HFFc6 (cell line): ENCODE results near the gene MMP17. TPM values are rescaled to one million over a fixed set of nuclear protein-coding genes. Genes with fewer than 3 reads are reported as not detected.

Experiments used
- DNase-seq: peaks from one replicate; pipeline ENCODE4 v3.0.0-alpha.2; 2018
- H3K27ac Mint-ChIP-seq: 2 replicates; pipeline ENCODE4 v1.8.0; 2020; ENCODE audit warnings: mild to moderate bottlenecking, mixed read lengths
- H3K27me3 Mint-ChIP-seq: 2 replicates; pipeline ENCODE4 v1.8.0; 2021; ENCODE audit warnings: mild to moderate bottlenecking, moderate library complexity, mixed read lengths; ENCODE audit not compliant: insufficient read depth
- H3K36me3 Mint-ChIP-seq: 2 replicates; pipeline ENCODE4 v1.8.0; 2021; ENCODE audit warnings: low read depth, mixed read lengths
- H3K4me1 Mint-ChIP-seq: 2 replicates; pipeline ENCODE4 v1.8.0; 2020; ENCODE audit warnings: low read depth, mixed read lengths
- H3K4me3 Mint-ChIP-seq: 2 replicates; pipeline ENCODE4 v1.8.0; 2020; ENCODE audit warnings: mild to moderate bottlenecking, moderate library complexity, mixed read lengths
- H3K9me3 Mint-ChIP-seq: 2 replicates; pipeline ENCODE4 v1.8.0; 2020; ENCODE audit warnings: mild to moderate bottlenecking, mixed read lengths
- CTCF ChIP-seq: fragments of 200-600 bp; sonication (generic); IDR thresholded peaks from 2 replicates; pipeline ENCODE4 v1.5.0; 2021; ENCODE audit warnings: antibody characterized with exemption, mild to moderate bottlenecking
- total RNA-seq, 6 experiments: library from RNA; stranded (reverse); fragmentation: NEBNext Ultra II Directional; extraction: Animal tissue kit (Norgen Biotek cat#: 25700); gene quantifications; 2 replicates in 1 of 6; 3 replicates in 5 of 6; pipeline ENCODE4 v1.2.3, GENCODE V29; 2021

Gene MMP17
- total RNA-seq, 6 experiments from 2014 or later: 23.9 to 31.5 (median 26.6) TPM

DNA sequence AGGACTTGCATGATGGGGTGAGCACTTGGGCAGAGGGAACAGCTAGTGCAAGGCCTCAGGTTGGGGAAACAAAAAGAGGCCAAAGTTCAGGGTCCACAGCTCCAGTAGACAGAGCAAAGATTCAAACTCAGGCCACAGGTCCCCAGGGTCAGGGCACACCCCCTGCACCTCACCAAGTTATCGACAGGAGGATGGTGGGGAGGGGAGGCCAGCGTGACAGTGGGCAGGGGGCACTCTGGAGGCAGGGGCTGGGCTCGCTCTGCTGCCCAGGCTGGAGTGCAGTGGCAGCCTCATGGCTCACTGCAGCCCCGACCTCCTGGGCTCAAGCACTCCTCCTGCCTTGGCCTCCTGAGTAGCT lies 33.9 kb downstream of the MMP17 start:
- no peaks in the 10 kb centered on the region for H3K36me3 Mint-ChIP-seq
- peaks cover 33% of the 10 kb centered on the region for H3K4me1 Mint-ChIP-seq
- H3K27me3 Mint-ChIP-seq: no peaks in the 10 kb centered on the region; the same call in 1 of the 2 replicates
- no peaks in the 10 kb centered on the region for H3K9me3 Mint-ChIP-seq
- no peak overlapping the region for H3K4me3 Mint-ChIP-seq
- DNase-seq: no peak
- TF ChIP-seq CTCF: no peak
- H3K27ac Mint-ChIP-seq: no peak overlapping the region

GRCh38 chr12:131862600-131862993 lies 34.4 kb downstream of the MMP17 start:
- no peaks in the 10 kb centered on the region; the same call in 1 of the 2 replicates for H3K27me3 Mint-ChIP-seq
- H3K36me3 Mint-ChIP-seq: no peaks in the 10 kb centered on the region
- no peak for DNase-seq
- H3K4me3 Mint-ChIP-seq: peak overlapping the region; percentile 60
- TF ChIP-seq CTCF: no peak
- H3K9me3 Mint-ChIP-seq: no peaks in the 10 kb centered on the region
- H3K4me1 Mint-ChIP-seq: peaks cover 33% of the 10 kb centered on the region
- H3K27ac Mint-ChIP-seq: no peak overlapping the region

GRCh38 chr12:131862994-131863710 lies 35.0 kb downstream of the MMP17 start:
- DNase-seq: no peak
- Mint-ChIP-seq H3K9me3 (no peaks in the 10 kb centered on the region), H3K27ac (no peak overlapping the region), H3K4me1 (peaks cover 33% of the 10 kb centered on the region), H3K36me3 (no peaks in the 10 kb centered on the region), H3K4me3 (peak overlapping the region; percentile 60), H3K27me3 (no peaks in the 10 kb centered on the region; the same call in 1 of the 2 replicates)
- TF ChIP-seq CTCF: no peak

GRCh38 chr12:131863711-131864396 lies 35.7 kb downstream of the MMP17 start:
- Mint-ChIP-seq H3K36me3 (no peaks in the 10 kb centered on the region), H3K9me3 (no peaks in the 10 kb centered on the region), H3K27ac (no peak overlapping the region), H3K4me1 (peaks cover 33% of the 10 kb centered on the region), H3K4me3 (no peak overlapping the region), H3K27me3 (no peaks in the 10 kb centered on the region; the same call in 1 of the 2 replicates)
- TF ChIP-seq CTCF: no peak
- no peak for DNase-seq

- no peak for TF ChIP-seq CTCF
- H3K4me3 Mint-ChIP-seq: no peak overlapping the region
- no peak overlapping the region for H3K27ac Mint-ChIP-seq
- DNase-seq: no peak
- peaks cover 33% of the 10 kb centered on the region for H3K4me1 Mint-ChIP-seq
- H3K36me3 Mint-ChIP-seq: no peaks in the 10 kb centered on the region
- H3K9me3 Mint-ChIP-seq: no peaks in the 10 kb centered on the region
- no peaks in the 10 kb centered on the region; the same call in 1 of the 2 replicates for H3K27me3 Mint-ChIP-seq
Measured at GRCh38 chr12:131864469-131864868, 36.3 kb downstream of the MMP17 start.
